GM23338 (cell line): ENCODE measurements around the gene KAZALD1. TPM values are rescaled to one million over a fixed set of nuclear protein-coding genes. Genes with fewer than 3 reads are reported as not detected.

Source experiments
- ATAC-seq: fragments of 200-7000 bp; cut with Tn5 transposase; 3 replicates; pipeline ENCODE4 v1.9.1; 2020
- DNase-seq: peaks from one replicate; pipeline ENCODE4 v3.0.0-alpha.2; 2015; ENCODE audit warnings: low spot score
- H2AFZ ChIP-seq: fragments of 200-600 bp; sonication (generic); 2 replicates; pipeline ENCODE4 v1.8.0; 2016; ENCODE audit warnings: antibody characterized with exemption, mild to moderate bottlenecking, moderate library complexity
- H3F3A ChIP-seq: fragments of 200-600 bp; sonication (generic); replicated peaks from 2 replicates; pipeline ENCODE4 v1.8.0; 2017; ENCODE audit warnings: antibody characterized with exemption, mixed run types, low read depth
- H3K27ac ChIP-seq: fragments of 200-600 bp; sonication (generic); 2 replicates; pipeline ENCODE4 v1.6.1; 2016; ENCODE audit warnings: low read depth
- H3K27me3 ChIP-seq: fragments of 200-600 bp; sonication (generic); 2 replicates; pipeline ENCODE4 v1.8.0; 2016; ENCODE audit warnings: mild to moderate bottlenecking, mixed run types, moderate library complexity; ENCODE audit not compliant: insufficient read depth
- H3K36me3 ChIP-seq: fragments of 200-600 bp; sonication (generic); 2 replicates; pipeline ENCODE4 v1.8.0; 2016; ENCODE audit warnings: mild to moderate bottlenecking; ENCODE audit not compliant: insufficient read depth
- H3K4me1 ChIP-seq: fragments of 200-600 bp; sonication (generic); 2 replicates; pipeline ENCODE4 v1.8.0; 2016; ENCODE audit warnings: mild to moderate bottlenecking, moderate library complexity; ENCODE audit not compliant: insufficient read depth
- H3K4me2 ChIP-seq: fragments of 200-600 bp; sonication (generic); 2 replicates; pipeline ENCODE4 v1.7.1; 2017; ENCODE audit warnings: mixed run types
- H3K4me3 ChIP-seq: fragments of 200-600 bp; sonication (generic); 2 replicates; pipeline ENCODE4 v1.6.1; 2016; ENCODE audit warnings: mixed run types
- H3K79me2 ChIP-seq: fragments of 200-600 bp; sonication (generic); replicated peaks from 2 replicates; pipeline ENCODE4 v1.8.0; 2017; ENCODE audit warnings: mild to moderate bottlenecking; ENCODE audit not compliant: insufficient read depth
- H3K9me2 ChIP-seq: fragments of 200-600 bp; sonication (generic); 2 replicates; pipeline ENCODE4 v1.8.0; 2017; ENCODE audit not compliant: insufficient read depth
- H4K20me1 ChIP-seq: fragments of 200-600 bp; sonication (generic); replicated peaks from 2 replicates; pipeline ENCODE4 v1.8.0; 2017; ENCODE audit warnings: mild to moderate bottlenecking; ENCODE audit not compliant: insufficient read depth
- H3K27ac Mint-ChIP-seq: 2 replicates; pipeline ENCODE4 v1.8.0; 2020; ENCODE audit warnings: inconsistent platforms, mild to moderate bottlenecking, moderate library complexity, mixed read lengths
- H3K27me3 Mint-ChIP-seq: 3 replicates; pipeline ENCODE4 v1.8.0; 2022; ENCODE audit warnings: low read depth, mild to moderate bottlenecking, moderate library complexity, mixed read lengths, inconsistent platforms; ENCODE audit not compliant: insufficient read depth, poor library complexity
- H3K36me3 Mint-ChIP-seq: 3 replicates; pipeline ENCODE4 v1.8.0; 2021; ENCODE audit warnings: low read depth, mild to moderate bottlenecking, inconsistent platforms, moderate library complexity, mixed read lengths
- H3K4me1 Mint-ChIP-seq: 3 replicates; pipeline ENCODE4 v1.8.0; 2020; ENCODE audit warnings: mild to moderate bottlenecking, inconsistent platforms, mixed read lengths
- H3K4me3 Mint-ChIP-seq: 3 replicates; pipeline ENCODE4 v1.8.0; 2021; ENCODE audit warnings: moderate library complexity, mild to moderate bottlenecking, inconsistent platforms, mixed read lengths
- H3K9me3 Mint-ChIP-seq: 3 replicates; pipeline ENCODE4 v1.8.0; 2020; ENCODE audit warnings: moderate library complexity, mild to moderate bottlenecking, inconsistent platforms, mixed read lengths
- CREB1 ChIP-seq: fragments of 250-450 bp; sonication (Bioruptor Pico); IDR thresholded peaks from 2 replicates; pipeline ENCODE4 v1.5.0; 2020; ENCODE audit warnings: low read depth, mild to moderate bottlenecking, moderate library complexity
- ETS1 ChIP-seq: IDR thresholded peaks from 2 replicates; pipeline ENCODE4 v1.6.1; 2016; ENCODE audit warnings: antibody characterized with exemption
- EZH2phosphoT487 ChIP-seq: fragments of 200-600 bp; sonication (generic); IDR thresholded peaks from one replicate; pipeline ENCODE4 v1.8.1; 2018; ENCODE audit warnings: antibody characterized with exemption; ENCODE audit not compliant: unreplicated experiment
- JUNB ChIP-seq: IDR thresholded peaks from one replicate; pipeline ENCODE4 v1.6.1; 2016; ENCODE audit warnings: antibody characterized with exemption; ENCODE audit not compliant: unreplicated experiment
- NANOG ChIP-seq: IDR thresholded peaks from 2 replicates; pipeline ENCODE4 v1.6.1; 2016; ENCODE audit warnings: antibody characterized with exemption, borderline replicate concordance
- POLR2AphosphoS5 ChIP-seq: IDR thresholded peaks from 2 replicates; pipeline ENCODE4 v1.6.1; 2016; ENCODE audit warnings: antibody characterized with exemption, low read depth
- REST ChIP-seq: IDR thresholded peaks from one replicate; pipeline ENCODE4 v1.6.1; 2018; ENCODE audit warnings: antibody characterized with exemption; ENCODE audit not compliant: unreplicated experiment
- ZNF331 ChIP-seq: fragments of 250-450 bp; sonication (Bioruptor Pico); IDR thresholded peaks from 2 replicates; pipeline ENCODE4 v1.5.0; 2020; ENCODE audit warnings: low read depth, mild to moderate bottlenecking, moderate library complexity
- ZNF462 ChIP-seq: fragments of 250-450 bp; sonication (Bioruptor Pico); IDR thresholded peaks from 2 replicates; pipeline ENCODE4 v1.5.0; 2020; ENCODE audit warnings: mild to moderate bottlenecking, moderate library complexity
- polyA plus RNA-seq: library from polyadenylated mRNA; unstranded; fragments of >200 nt; fragmentation: Nextera tagmentation; extraction: Ambion mirVana; gene quantifications from 2 replicates; pipeline ENCODE4 v1.2.1, GENCODE V29; 2016
- total RNA-seq: library from RNA; depleted of rRNA; stranded (reverse); fragments of >200 nt; shearing (Covaris generic); gene quantifications from 2 replicates; pipeline ENCODE4 v1.2.3, GENCODE V29; 2014
- TF ChIP-seq, protein P1 (sequence below), 2 experiments: fragments of 200-600 bp in 1 of 2; sonication (generic) in 1 of 2; conservative IDR thresholded peaks; 2 replicates each; pipeline versions ENCODE4 v1.5.1 to v1.6.1; 2016 to 2017; ENCODE audit warnings: antibody characterized with exemption in 2 of 2, low read depth in 2 of 2, mild to moderate bottlenecking in 2 of 2, moderate library complexity in 1 of 2

The KAZALD1 gene
- total and polyA plus RNA-seq, 2 experiments from 2014 or later, result 0.27 to 1.3 TPM

DNA sequence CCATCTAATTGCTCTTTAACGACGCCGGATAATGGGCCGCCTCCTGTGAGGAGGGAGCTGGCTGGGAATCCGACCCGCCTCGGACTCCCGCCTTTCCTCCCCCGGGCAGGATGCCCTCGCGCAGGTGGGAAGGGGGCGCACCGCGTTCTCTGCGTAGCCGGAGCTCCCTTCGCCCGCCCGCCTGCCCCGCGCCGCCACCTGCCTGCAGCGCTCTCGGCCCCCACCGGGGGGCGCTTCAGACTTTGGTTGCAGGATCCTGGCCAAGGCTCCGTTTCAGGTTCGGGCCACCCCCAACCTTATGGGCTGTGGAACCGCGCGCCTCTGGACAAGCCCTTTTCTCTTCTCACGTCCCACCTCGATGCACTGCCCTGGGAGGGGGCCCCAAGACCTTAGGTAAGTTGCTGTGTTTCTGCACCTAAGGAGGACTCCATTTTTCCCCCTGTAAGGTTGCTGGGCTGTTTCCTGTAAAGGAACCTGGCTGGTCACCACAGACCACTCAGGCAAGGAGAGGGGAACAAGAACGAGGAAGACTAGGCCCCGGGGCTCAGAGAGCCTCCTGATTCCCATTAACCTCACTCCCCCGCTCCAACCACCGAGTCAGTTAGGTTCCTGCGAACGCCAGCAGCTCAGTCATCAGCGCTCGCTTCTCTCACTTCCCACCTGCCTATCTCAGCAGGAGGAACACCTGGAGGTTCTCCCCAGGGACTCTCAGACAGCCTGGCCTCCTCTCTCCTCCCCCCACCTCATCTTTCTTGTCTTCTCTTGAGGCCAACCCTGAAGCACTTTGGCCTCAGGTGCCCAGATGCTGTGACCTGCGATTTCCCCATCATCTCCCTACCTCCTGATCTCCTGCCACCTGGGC is 11.3 kb upstream of the KAZALD1 start (continued):
- TF ChIP-seq ZNF462 (CRISPR knock-in tag), result no peak
- TF ChIP-seq CREB1 (CRISPR knock-in tag), result no peak; the same call in 1 of the 2 replicates
- 0 out of 2 replicates have a peak, but pooled peaks have one; percentile 26 for TF ChIP-seq NANOG
- no peak for TF ChIP-seq POLR2AphosphoS5

DNA sequence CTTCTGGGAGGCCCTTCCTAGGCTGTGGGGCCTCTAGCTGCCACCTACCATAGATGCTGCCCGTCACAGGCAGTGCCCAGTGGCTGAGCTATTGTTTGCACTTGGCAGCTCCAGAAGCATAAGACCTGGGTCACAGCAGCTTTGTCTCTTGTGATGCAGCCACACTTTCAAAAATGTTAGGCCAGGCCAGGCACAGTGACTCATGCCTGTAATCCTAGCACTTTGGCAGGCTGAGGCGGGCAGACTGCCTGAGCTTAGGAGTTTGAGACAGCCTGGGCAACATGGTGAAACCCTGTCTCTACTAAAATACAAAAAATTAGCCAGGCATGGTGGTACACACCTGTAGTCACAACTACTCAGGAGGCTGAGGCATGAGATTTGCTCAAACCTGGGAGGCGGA is 9.5 kb upstream of the KAZALD1 start:
- Mint-ChIP-seq H3K4me1 (peaks cover 24% of the 10 kb centered on the region), H3K36me3 (no peaks in the 10 kb centered on the region; the same call in 2 of the 3 replicates), H3K4me3 (no peak overlapping the region), H3K9me3 (no peaks in the 10 kb centered on the region), H3K27ac (no peak overlapping the region), H3K27me3 (peaks cover 53% of the 10 kb centered on the region)
- Histone ChIP-seq H3K9me2 (no peaks in the 10 kb centered on the region), H3F3A (peaks cover 13% of the 10 kb centered on the region), H3K27ac (no peak overlapping the region), H3K27me3 (peaks cover 63% of the 10 kb centered on the region), H3K79me2 (0 out of 2 replicates have a peak, but pooled peaks cover 7% of the 10 kb centered on the region), H2AFZ (no peak overlapping the region), H3K4me2 (no peak overlapping the region), H3K4me3 (no peak overlapping the region), H3K36me3 (no peaks in the 10 kb centered on the region), H3K4me1 (peaks cover 21% of the 10 kb centered on the region), H4K20me1 (peaks cover 36% of the 10 kb centered on the region)
- DNase-seq (no peak), ATAC-seq (no peak)
- no peak for TF ChIP-seq JUNB
- no peak for TF ChIP-seq ETS1
- no peak for TF ChIP-seq EZH2phosphoT487
- TF ChIP-seq POLR2AphosphoS5, result no peak
- no peak for TF ChIP-seq ZNF331
- no peak for TF ChIP-seq REST
- TF ChIP-seq, protein P1, sequence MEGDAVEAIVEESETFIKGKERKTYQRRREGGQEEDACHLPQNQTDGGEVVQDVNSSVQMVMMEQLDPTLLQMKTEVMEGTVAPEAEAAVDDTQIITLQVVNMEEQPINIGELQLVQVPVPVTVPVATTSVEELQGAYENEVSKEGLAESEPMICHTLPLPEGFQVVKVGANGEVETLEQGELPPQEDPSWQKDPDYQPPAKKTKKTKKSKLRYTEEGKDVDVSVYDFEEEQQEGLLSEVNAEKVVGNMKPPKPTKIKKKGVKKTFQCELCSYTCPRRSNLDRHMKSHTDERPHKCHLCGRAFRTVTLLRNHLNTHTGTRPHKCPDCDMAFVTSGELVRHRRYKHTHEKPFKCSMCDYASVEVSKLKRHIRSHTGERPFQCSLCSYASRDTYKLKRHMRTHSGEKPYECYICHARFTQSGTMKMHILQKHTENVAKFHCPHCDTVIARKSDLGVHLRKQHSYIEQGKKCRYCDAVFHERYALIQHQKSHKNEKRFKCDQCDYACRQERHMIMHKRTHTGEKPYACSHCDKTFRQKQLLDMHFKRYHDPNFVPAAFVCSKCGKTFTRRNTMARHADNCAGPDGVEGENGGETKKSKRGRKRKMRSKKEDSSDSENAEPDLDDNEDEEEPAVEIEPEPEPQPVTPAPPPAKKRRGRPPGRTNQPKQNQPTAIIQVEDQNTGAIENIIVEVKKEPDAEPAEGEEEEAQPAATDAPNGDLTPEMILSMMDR (conservative IDR thresholded peaks at IDR 0.05; ENCODE audit: low read depth in 2 of 2), result no peak
